ENCODE measurements around the gene CRYBB2.
"Not testable (repeated sequence)": the region's sequence is repeated elsewhere in the genome, so short reads cannot be mapped to it uniquely, and the experiment has no call there.

- not testable (repeated sequence) for TF ChIP-seq CTCF, POLR2A, POLR2AphosphoS5 (IDR thresholded peaks at IDR 0.05)
Observed at GRCh38 chr22:25268902-25269301, 49.5 kb downstream of the CRYBB2 start.
